22Rv1 (cell line): ENCODE results near the gene LAMA5.

Source experiments
- CTCF ChIP-seq: fragments of 450-650 bp; IDR thresholded peaks from 2 replicates; pipeline ENCODE4 v1.5.1; 2017; ENCODE audit warnings: mild to moderate bottlenecking
- ZFX ChIP-seq: fragments of 450-650 bp; IDR thresholded peaks from 2 replicates; pipeline ENCODE4 v1.6.1; 2017; ENCODE audit warnings: antibody characterized with exemption, borderline replicate concordance

GRCh38 chr20:62313021-62313420 is 54.1 kb downstream of the LAMA5 start:
- no peak for TF ChIP-seq CTCF
- no peak for TF ChIP-seq ZFX
